HTERT RPE-1 (cell line): ENCODE data around the gene C4BPA.

Experiments
- in situ Hi-C: fragments of 300-500 bp; cut with MboI; formaldehyde crosslinking; loops from 4 replicates; pipeline ENCODE4 v1.14.3; 2020; ENCODE audit warnings: low sequenced_read_pairs

The C4BPA gene

GRCh38 chr1:207103892-207104373 is at the start of gene C4BPA:
Gene C4BPA (plus strand): TSS chr1:207104233. CDS start chr1:207113026, 8,793 bp downstream.
- in situ Hi-C loops, result no loop called here

- in situ Hi-C loops, result no loop called here
Measured at GRCh38 chr1:207054491-207054890, 49.5 kb upstream of the C4BPA start.

GRCh38 chr1:207055386-207056001 is 48.5 kb upstream of the C4BPA start:
- in situ Hi-C loops, result no loop called here

- in situ Hi-C loops, result no loop called here
Measured at GRCh38 chr1:207056673-207057072, 47.4 kb upstream of the C4BPA start.

GRCh38 chr1:207058252-207058651 is 45.8 kb upstream of the C4BPA start:
- in situ Hi-C loops, result no loop called here

GRCh38 chr1:207058878-207059867 is 44.9 kb upstream of the C4BPA start:
- in situ Hi-C loops, result no loop called here

GRCh38 chr1:207059881-207060280 is 44.2 kb upstream of the C4BPA start:
- in situ Hi-C loops, result no loop called here

GRCh38 chr1:207060596-207060995 is 43.4 kb upstream of the C4BPA start:
- in situ Hi-C loops, result no loop called here

- in situ Hi-C loops, result no loop called here
Measured at GRCh38 chr1:207062058-207062457, 42.0 kb upstream of the C4BPA start.

- in situ Hi-C loops, result no loop called here
Measured at GRCh38 chr1:207063014-207063413, 41.0 kb upstream of the C4BPA start.

- in situ Hi-C loops, result no loop called here
Measured at GRCh38 chr1:207064561-207064960, 39.5 kb upstream of the C4BPA start.

GRCh38 chr1:207067185-207067584 is 36.8 kb upstream of the C4BPA start:
- in situ Hi-C loops, result no loop called here

- in situ Hi-C loops, result no loop called here
Measured at GRCh38 chr1:207067665-207068064, 36.4 kb upstream of the C4BPA start.

GRCh38 chr1:207069061-207069460 is 35.0 kb upstream of the C4BPA start:
- in situ Hi-C loops, result no loop called here

- in situ Hi-C loops, result no loop called here
Measured at GRCh38 chr1:207069858-207070506, 34.1 kb upstream of the C4BPA start.

- in situ Hi-C loops, result no loop called here
Measured at GRCh38 chr1:207070811-207071210, 33.2 kb upstream of the C4BPA start.

- in situ Hi-C loops, result no loop called here
Measured at GRCh38 chr1:207071426-207071825, 32.6 kb upstream of the C4BPA start.

GRCh38 chr1:207072233-207072632 is 31.8 kb upstream of the C4BPA start:
- in situ Hi-C loops, result no loop called here

- in situ Hi-C loops, result no loop called here
Measured at GRCh38 chr1:207073906-207074820, 29.9 kb upstream of the C4BPA start.

- in situ Hi-C loops, result no loop called here
Measured at GRCh38 chr1:207076181-207076955, 27.7 kb upstream of the C4BPA start.
